Skeletal muscle tissue (tissue), 4 donors: ENCODE data around the gene KCNK6. TPM values are rescaled to one million over a fixed set of nuclear protein-coding genes. Genes with fewer than 3 reads are reported as not detected.

Source experiments
- H3K27ac ChIP-seq: one replicate; pipeline ENCODE4 v1.7.0; 2013; ENCODE audit warnings: mild to moderate bottlenecking, low read depth, low read length, inconsistent platforms
- H3K27me3 ChIP-seq, 3 donors: one replicate each; pipeline ENCODE4 v1.7.0; 2013; ENCODE audit warnings: low read length in 3 of 3; ENCODE audit not compliant: control insufficient read depth in 3 of 3, insufficient read depth in 3 of 3
- H3K36me3 ChIP-seq, 3 donors: one replicate each; pipeline ENCODE4 v1.7.0; 2013; ENCODE audit warnings: low read length in 3 of 3; ENCODE audit not compliant: control insufficient read depth in 3 of 3, insufficient read depth in 3 of 3
- H3K4me1 ChIP-seq, 3 donors: one replicate each; pipeline ENCODE4 v1.7.0; 2013; ENCODE audit warnings: low read length in 3 of 3, mild to moderate bottlenecking in 3 of 3; ENCODE audit not compliant: control insufficient read depth in 3 of 3, insufficient read depth in 3 of 3
- H3K4me3 ChIP-seq, 3 donors: one replicate each; pipeline ENCODE4 v1.7.0; 2013; ENCODE audit warnings: low read length in 3 of 3
- H3K9ac ChIP-seq, 3 donors: one replicate each; pipeline ENCODE4 v1.7.0; 2013; ENCODE audit warnings: low read length in 3 of 3, mild to moderate bottlenecking in 3 of 3, moderate library complexity in 2 of 3, low read depth in 1 of 3
- H3K9me3 ChIP-seq, 3 donors: one replicate each; pipeline ENCODE4 v1.7.0; 2013; ENCODE audit warnings: low read length in 3 of 3; ENCODE audit not compliant: control insufficient read depth in 3 of 3
- total RNA-seq: library from RNA; depleted of rRNA; stranded (reverse); fragments of >200 nt; gene quantifications from one replicate; pipeline ENCODE4 v1.2.3, GENCODE V29; 2014
- donor health status: Osteomylitis.

Gene KCNK6
- total RNA-seq, 1 donor from 2014 or later = 1.6 TPM

DNA sequence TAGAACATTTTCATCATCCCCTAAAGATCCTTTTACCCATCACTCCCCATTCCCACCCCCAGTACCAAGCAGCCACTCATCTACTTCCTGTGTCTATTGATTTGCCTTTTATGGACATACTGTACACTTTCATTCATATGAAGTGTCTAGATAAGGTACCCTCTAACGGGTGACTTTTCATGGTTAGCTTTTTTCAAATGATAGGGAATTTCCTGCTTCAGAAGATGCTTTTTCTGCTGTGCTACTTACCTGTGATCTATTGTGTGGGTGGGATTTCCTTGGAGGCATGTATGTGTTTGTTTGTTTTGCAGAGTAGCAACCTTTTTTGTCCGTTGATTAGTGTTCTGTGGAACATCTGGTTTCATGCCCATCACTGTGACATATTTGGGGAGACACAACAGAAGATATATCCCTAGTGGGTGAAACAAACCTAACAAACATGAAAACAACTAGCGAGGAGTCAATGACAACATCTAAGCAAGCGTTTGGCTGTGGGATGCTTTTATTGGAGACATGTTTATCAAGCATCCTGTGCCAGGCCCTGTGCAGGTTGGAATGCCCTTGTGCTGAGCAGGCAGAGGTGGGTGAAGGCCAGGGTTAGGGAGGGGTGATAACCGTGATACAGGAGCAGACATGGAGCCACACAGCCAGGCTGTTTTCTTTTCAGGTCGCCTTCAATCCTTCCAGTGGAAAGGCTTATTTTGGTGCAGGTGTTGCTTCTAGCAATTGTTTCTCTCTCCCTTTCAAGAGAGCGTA is 37.7 kb upstream of the KCNK6 start:
- Histone ChIP-seq H3K4me1 (peaks cover 4 to 7% (median 5%) of the 10 kb centered on the region in 3 donors), H3K27ac (no peak overlapping the region), H3K27me3 (no peaks in the 10 kb centered on the region), H3K9me3 (no peaks in the 10 kb centered on the region), H3K9ac (no peak overlapping the region), H3K36me3 (no peaks in the 10 kb centered on the region), H3K4me3 (no peak overlapping the region)

DNA sequence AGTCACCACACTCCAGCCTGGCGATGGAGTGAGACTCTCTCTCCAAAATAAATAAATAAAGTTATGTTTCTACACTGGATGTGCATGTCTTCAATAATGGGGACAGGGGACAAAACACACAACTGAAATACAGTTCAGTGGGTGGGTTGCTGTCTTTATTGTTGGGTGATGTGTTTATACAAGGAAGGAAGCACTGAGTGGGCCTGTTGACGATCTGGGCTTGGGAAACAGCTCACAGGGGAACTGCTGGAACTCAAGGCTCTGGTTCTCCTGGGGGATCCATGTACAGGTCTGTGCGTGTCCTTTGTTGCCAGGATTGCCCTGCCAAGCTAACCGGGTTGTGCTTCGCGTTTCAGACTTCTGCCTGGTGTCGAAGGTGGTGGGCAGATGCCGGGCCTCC is 36.4 kb upstream of the KCNK6 start:
- H3K27ac ChIP-seq = no peak overlapping the region
- no peaks in the 10 kb centered on the region for H3K36me3 ChIP-seq
- no peak overlapping the region for H3K9ac ChIP-seq
- peaks cover 2% of the 10 kb centered on the region in 3 donors for H3K4me1 ChIP-seq
- H3K4me3 ChIP-seq = no peak overlapping the region
- H3K27me3 ChIP-seq = no peaks in the 10 kb centered on the region
- no peaks in the 10 kb centered on the region for H3K9me3 ChIP-seq

DNA sequence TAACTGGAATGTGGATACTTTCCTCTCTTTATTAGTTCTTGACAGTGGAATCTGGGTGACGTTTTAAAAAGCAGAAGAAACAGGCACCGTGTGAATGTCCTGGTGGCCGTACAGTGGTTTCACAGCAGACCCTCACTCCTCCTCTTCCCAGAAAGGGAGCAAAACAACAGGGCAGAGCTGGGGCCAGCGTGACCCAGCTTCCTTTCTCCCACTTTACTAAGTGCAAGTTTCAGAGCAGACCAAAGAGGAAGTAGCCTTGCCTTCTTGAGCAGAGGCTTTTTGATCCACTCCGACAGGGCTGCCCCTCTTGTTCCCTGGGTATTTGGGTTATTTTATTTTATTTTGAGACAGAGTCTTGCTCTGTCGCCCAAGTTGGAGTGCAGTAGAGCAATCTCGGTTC is 35.2 kb upstream of the KCNK6 start:
- no peaks in the 10 kb centered on the region for H3K4me1 ChIP-seq
- no peak overlapping the region for H3K27ac ChIP-seq
- H3K27me3 ChIP-seq = peaks cover 0 to 5% (median 0%) of the 10 kb centered on the region in 3 donors
- H3K9ac ChIP-seq = no peak overlapping the region
- no peak overlapping the region for H3K4me3 ChIP-seq
- H3K9me3 ChIP-seq = no peaks in the 10 kb centered on the region
- no peaks in the 10 kb centered on the region for H3K36me3 ChIP-seq

DNA sequence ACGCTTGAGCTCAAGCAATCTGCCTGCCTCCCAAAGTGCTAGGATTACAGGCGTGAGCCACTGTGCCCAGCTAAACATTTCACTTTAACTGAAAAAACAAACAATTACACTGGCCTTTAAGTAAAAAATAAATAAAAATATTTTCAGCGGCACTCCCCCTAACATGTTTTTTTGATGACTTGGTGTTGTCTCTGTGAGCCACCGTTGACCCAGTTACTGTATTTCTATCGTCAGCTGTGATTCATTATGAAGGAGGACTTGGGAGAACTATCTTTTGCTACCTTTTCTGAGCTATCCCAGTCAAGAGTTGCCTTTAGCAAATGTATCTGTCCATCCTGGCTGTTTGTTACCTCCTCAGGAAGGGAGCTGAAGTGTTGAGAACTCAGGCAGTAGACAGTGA is 34.1 kb upstream of the KCNK6 start:
- no peak overlapping the region for H3K27ac ChIP-seq
- H3K4me3 ChIP-seq = no peak overlapping the region
- no peaks in the 10 kb centered on the region for H3K36me3 ChIP-seq
- H3K27me3 ChIP-seq = peaks cover 0 to 5% (median 0%) of the 10 kb centered on the region in 3 donors
- no peaks in the 10 kb centered on the region for H3K4me1 ChIP-seq
- no peak overlapping the region for H3K9ac ChIP-seq
- H3K9me3 ChIP-seq = no peaks in the 10 kb centered on the region

DNA sequence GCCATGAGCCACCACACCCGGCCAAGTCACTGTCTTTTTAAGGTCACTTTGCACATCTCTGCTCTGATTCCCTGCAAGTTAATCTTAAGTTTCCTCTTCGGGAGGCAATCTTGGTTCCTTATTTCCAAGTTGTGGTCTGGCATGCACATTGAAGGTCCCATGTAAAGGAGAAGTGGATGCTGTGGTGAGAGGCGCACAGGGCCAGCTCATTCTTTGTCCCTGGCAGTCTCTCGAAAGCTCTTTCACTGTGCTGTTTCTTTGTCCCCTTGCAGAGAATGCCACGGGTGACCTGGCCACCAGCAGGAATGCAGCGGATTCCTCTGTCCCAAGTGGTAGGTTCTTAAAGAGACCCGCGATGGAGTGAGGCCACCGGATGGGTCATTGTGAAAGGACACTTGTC is 32.0 kb upstream of the KCNK6 start:
- Histone ChIP-seq H3K4me1 (no peaks in the 10 kb centered on the region), H3K9ac (no peak overlapping the region), H3K36me3 (no peaks in the 10 kb centered on the region), H3K27me3 (peaks cover 0 to 5% (median 0%) of the 10 kb centered on the region in 3 donors), H3K4me3 (no peak overlapping the region), H3K27ac (no peak overlapping the region), H3K9me3 (no peaks in the 10 kb centered on the region)

DNA sequence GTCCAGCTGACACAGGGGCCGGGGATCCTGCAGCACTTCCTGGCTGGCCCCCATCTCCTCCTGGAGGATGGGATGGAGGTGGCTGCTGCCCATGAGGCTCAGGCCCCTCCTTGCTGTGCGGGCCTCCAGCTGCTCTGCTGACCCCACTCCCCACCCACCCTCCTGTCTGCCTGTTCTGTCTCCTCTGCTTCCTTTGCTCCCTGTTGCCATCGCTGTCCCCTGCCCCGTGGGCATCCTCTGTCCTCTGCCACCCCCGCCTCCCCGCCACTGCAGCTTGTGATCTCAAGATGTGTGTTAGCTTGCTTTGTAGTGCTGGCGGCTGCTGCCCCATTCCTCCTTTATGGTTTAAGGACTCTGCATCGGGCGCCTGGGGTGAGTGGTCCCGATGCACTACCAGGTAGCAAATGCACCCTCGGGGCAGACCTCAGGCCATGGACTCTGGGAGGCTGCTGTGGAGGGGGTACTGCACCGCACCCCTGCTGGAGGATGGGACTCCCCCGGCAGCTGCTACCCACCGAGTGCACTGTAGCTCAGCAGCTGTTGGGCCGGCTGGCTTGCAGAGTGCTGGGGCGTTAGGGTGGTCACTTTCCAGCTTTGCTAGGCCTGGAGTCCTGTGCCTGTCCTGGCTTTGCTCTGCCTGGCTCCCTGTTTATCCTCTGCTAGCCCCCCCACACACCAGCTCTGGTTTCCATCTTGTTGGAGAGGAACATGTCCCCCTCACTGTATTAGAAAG is 31.4 kb upstream of the KCNK6 start:
- no peaks in the 10 kb centered on the region for H3K4me1 ChIP-seq
- no peaks in the 10 kb centered on the region for H3K9me3 ChIP-seq
- no peak overlapping the region for H3K27ac ChIP-seq
- H3K4me3 ChIP-seq = no peak overlapping the region
- H3K9ac ChIP-seq = no peak overlapping the region
- no peaks in the 10 kb centered on the region for H3K36me3 ChIP-seq
- H3K27me3 ChIP-seq = peaks cover 0 to 5% (median 0%) of the 10 kb centered on the region in 3 donors

DNA sequence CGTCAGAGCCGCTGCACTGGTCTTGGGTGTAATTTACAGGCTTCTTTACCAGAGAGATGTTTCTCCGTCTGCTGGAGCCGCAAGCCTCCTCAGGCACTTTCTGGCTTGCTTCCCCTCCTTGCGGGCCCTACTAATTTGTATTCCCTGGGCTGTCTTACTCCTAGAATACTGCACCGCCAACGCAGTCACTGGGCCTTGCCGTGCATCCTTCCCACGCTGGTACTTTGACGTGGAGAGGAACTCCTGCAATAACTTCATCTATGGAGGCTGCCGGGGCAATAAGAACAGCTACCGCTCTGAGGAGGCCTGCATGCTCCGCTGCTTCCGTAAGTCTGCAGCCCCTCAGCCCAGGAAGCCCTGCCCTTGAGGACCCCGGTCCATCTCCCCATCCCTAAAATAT is 29.7 kb upstream of the KCNK6 start:
- H3K4me3 ChIP-seq = no peak overlapping the region
- no peaks in the 10 kb centered on the region for H3K4me1 ChIP-seq
- peaks cover 0 to 5% (median 0%) of the 10 kb centered on the region in 3 donors for H3K27me3 ChIP-seq
- H3K27ac ChIP-seq = no peak overlapping the region
- H3K36me3 ChIP-seq = no peaks in the 10 kb centered on the region
- H3K9me3 ChIP-seq = no peaks in the 10 kb centered on the region
- H3K9ac ChIP-seq = no peak overlapping the region

DNA sequence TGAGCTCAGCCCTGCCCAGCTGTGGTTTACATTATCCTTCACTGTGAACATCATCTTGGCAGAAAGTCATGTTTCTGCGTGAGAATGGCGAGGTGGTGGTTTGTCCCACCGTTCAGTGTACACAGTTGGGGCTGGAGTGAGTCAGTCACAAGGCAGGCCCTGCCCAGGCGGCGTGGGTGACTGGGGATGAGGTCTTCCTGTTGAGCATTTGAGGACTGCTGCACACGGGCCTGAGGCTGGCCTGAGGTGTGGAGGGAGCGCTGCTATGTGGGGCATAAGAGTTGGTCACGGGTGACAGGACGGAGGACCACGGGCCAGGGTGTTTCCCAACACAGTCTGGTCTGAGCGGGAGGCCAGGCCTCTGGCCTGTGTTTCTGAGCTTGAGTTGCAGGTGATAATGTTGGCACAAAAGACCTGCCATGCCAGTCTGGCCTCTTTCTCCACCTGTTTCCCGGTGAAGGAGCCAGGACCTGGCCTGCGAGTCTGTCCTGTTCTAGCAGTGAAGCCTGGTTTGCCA is 29.0 kb upstream of the KCNK6 start:
- Histone ChIP-seq H3K36me3 (no peaks in the 10 kb centered on the region), H3K27ac (no peak overlapping the region), H3K4me3 (no peak overlapping the region), H3K4me1 (no peaks in the 10 kb centered on the region), H3K27me3 (peaks cover 0 to 5% (median 0%) of the 10 kb centered on the region in 3 donors), H3K9me3 (no peaks in the 10 kb centered on the region), H3K9ac (no peak overlapping the region)

DNA sequence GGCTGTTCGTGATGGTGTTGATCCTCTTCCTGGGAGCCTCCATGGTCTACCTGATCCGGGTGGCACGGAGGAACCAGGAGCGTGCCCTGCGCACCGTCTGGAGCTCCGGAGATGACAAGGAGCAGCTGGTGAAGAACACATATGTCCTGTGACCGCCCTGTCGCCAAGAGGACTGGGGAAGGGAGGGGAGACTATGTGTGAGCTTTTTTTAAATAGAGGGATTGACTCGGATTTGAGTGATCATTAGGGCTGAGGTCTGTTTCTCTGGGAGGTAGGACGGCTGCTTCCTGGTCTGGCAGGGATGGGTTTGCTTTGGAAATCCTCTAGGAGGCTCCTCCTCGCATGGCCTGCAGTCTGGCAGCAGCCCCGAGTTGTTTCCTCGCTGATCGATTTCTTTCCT is 27.8 kb upstream of the KCNK6 start:
- Histone ChIP-seq H3K4me1 (no peaks in the 10 kb centered on the region), H3K9me3 (no peaks in the 10 kb centered on the region), H3K27me3 (peaks cover 0 to 5% (median 0%) of the 10 kb centered on the region in 3 donors), H3K36me3 (no peaks in the 10 kb centered on the region), H3K9ac (no peak overlapping the region), H3K27ac (no peak overlapping the region), H3K4me3 (no peak overlapping the region)

DNA sequence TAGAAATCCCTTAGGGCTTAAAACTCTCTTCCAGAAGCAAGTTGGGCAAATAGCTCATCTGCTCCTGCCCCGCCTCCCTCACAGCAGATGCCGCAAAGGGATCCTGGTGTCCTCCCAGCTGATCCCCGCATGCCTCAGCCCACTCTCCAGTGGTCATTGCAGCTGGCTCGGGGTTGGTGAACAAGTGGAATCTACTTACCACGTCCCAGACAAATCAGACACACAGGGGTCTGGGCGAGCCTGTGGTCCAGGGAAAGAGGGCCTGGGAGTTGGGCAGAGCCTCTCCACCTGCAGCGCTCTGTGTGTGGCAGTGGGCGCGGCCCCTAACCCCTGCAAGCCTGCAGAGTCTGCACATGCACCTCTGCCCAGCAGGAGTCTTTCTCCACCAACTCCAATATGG is 26.4 kb upstream of the KCNK6 start:
- Histone ChIP-seq H3K4me3 (no peak overlapping the region), H3K9ac (no peak overlapping the region), H3K27me3 (peaks cover 0 to 5% (median 0%) of the 10 kb centered on the region in 3 donors), H3K36me3 (no peaks in the 10 kb centered on the region), H3K27ac (no peak overlapping the region), H3K9me3 (no peaks in the 10 kb centered on the region), H3K4me1 (no peaks in the 10 kb centered on the region)
